ENCODE data around the gene LANCL1.

- TF ChIP-seq POLR2A (IDR thresholded peaks at IDR 0.05): no peak
- TF ChIP-seq, protein P1, sequence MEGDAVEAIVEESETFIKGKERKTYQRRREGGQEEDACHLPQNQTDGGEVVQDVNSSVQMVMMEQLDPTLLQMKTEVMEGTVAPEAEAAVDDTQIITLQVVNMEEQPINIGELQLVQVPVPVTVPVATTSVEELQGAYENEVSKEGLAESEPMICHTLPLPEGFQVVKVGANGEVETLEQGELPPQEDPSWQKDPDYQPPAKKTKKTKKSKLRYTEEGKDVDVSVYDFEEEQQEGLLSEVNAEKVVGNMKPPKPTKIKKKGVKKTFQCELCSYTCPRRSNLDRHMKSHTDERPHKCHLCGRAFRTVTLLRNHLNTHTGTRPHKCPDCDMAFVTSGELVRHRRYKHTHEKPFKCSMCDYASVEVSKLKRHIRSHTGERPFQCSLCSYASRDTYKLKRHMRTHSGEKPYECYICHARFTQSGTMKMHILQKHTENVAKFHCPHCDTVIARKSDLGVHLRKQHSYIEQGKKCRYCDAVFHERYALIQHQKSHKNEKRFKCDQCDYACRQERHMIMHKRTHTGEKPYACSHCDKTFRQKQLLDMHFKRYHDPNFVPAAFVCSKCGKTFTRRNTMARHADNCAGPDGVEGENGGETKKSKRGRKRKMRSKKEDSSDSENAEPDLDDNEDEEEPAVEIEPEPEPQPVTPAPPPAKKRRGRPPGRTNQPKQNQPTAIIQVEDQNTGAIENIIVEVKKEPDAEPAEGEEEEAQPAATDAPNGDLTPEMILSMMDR (IDR thresholded peaks at IDR 0.05): no peak
These were observed 36.4 kb downstream of the LANCL1 start for GRCh38 chr2:210440206-210440605.
